ENCODE results near the gene MACROD1.
"Not testable (repeated sequence)": the region's sequence is repeated elsewhere in the genome, so short reads cannot be mapped to it uniquely, and the experiment has no call there.

MACROD1 gene

DNA sequence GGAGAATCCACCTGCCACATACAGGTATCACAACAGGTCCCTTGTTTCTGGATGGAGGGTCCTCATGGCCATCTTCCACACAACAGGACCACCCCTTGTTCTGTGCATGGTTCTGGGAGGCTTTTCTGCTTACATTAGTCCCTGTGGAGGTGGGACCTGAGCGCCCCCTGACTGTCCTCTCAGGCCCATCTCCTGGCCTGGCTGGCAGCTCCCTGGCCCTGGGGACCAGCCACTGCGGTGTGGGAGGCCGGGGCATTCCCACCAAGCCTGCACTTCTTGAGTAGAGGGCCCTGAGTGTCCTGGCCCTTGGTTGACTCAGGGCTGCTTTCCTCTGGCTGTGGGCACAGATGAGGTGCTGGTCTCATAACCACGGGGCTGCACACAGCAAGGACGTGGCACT is 186.5 kb downstream of the MACROD1 start:
- in situ Hi-C loops (cut with HindIII; ENCODE audit: low pct_ligation_motif_present, low pct_unique_long_range_greater_than_20kb, low sequenced_read_pairs): no loop called here
- DNase-seq: no peak

DNA sequence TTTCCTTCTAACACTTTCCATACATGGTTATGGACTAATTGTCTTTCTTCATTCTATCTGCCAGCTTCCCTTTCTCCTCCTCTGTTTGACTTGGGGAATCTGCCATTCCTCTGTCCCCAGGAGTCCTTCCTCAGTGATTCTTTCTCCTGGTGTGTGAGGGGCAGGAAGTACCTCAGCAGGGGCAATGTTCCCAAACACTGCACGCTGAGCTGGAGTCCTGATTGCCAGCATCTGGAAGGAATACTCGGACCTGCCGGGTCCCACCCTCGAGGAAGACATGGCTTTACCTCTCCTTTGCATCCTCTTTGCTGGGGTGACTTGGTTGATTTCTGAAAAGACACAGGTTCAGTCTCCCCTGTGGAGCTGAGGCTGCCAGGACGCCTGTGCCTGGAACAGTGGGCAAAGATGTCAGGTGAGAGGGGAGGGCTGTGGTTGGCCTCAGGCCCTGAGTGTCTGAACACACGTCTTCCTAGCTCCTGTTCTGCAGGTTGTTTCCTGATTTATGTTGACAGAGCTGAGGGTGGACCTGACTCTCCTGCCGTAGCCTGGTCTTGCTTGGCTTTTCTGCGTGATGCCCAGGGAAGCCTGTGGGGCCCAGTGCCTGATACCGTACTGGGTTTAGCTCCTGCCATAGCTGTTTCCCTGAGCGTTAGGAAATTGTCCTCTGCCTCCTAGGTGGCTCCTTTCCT is 187.2 kb downstream of the MACROD1 start:
- DNase-seq: no peak
- in situ Hi-C loops (cut with HindIII; ENCODE audit: low pct_ligation_motif_present, low pct_unique_long_range_greater_than_20kb, low sequenced_read_pairs): no loop called here

DNA sequence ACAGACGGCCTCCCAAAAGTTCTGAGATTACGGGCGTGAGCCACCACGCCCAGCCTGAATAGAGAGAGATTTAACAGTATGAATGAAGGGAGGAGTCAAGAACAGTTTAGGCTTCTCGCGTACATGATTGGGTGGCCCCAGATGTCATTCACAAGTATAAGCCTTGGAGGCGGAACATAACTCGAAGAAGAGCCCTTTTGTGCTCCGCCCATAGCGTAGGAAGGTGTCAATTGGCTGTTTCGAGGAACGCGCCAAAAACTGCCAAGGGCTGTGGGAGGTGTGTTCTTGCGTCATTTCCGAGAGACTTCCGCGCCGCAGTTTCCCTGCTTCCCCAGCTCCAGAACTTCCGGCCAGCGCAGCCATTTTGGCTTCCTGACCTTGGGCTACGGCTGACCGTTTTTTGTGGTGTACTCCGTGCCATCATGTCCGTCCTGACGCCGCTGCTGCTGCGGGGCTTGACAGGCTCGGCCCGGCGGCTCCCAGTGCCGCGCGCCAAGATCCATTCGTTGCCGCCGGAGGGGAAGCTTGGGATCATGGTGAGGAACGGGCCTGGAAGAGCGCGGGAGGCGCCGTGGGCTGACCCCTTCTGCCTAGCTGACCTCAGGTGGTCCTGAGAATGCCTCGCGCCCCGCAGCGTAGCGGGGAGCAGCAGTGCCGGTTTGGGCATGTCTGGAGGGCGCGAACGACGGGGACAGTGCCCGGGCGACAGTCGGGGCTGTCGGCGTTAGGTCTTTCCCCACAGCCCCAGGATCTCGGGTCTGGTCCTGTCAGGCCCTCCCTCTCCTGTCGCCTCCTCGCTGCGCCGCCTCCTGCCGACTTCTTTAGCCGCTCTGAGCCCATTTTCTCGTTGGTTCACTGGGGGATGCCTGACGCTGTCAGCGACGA is 191.4 kb downstream of the MACROD1 start, which contains the start of gene COX8A:
Gene COX8A (plus strand): TSS at position 362 of the 885 bp plus-strand sequence. CDS start 61 bp downstream, at position 423.
- peak; percentile 100 for DNase-seq
- in situ Hi-C loops (cut with HindIII; ENCODE audit: low pct_ligation_motif_present, low pct_unique_long_range_greater_than_20kb, low sequenced_read_pairs): no loop called here

DNA sequence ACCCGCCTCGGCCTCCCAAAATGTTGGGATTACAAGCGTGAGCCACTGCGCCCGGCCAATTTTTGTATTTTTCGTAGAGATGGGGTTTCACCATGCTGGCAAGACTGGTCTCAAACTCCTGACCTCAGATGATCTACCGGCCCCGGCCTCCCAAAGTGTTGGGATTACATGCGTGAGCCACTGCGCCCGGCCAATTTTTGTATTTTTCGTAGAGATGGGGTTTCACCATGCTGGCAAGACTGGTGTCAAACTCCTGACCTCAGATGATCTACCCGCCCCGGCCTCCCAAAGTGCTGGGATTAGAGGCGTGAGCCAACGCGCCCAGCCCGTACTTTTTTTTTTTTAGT is 192.0 kb downstream of the MACROD1 start:
- in situ Hi-C loops (cut with HindIII; ENCODE audit: low pct_ligation_motif_present, low pct_unique_long_range_greater_than_20kb, low sequenced_read_pairs); DNase-seq: not testable (repeated sequence)

DNA sequence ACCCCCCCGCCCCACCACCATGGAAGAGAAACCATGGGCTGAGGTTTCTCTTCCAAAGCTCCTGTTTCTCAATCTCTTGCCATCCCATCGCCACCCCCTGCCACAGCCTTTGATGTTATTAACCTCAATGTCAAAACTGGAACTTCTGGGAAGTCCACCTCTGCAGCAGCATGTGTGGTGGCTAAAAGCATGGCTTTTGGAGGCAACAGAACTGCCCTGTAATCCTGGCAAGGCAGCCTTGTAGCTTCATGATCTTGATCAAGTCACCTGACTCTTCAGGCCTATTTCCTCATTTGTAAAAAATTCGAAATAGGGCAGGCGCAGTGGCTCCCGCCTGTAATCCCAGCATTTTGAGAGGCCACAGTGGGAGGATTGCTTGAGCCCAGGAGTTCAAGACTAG is 195.0 kb downstream of the MACROD1 start:
- in situ Hi-C loops (cut with HindIII; ENCODE audit: low pct_ligation_motif_present, low pct_unique_long_range_greater_than_20kb, low sequenced_read_pairs): no loop called here
- no peak for DNase-seq

DNA sequence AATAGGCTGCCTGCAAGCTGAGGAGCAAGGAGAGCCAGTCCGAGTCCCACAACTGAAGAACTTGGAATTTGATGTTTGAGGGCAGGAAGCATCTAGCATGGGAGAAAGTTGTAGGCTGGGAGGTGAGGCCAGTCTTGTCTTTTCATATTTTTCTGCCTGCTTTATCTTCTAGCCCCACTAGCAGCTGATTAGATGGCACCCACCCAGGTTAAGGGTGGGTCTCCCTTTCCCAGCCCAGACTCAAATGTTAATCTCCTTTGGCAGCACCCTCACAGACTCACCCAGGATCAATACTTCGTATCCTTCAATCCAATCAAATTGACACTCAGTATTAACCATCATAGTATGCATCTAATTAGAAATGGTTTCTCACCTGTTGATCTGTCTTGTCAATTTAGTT is 196.5 kb downstream of the MACROD1 start:
- in situ Hi-C loops (cut with HindIII; ENCODE audit: low pct_ligation_motif_present, low pct_unique_long_range_greater_than_20kb, low sequenced_read_pairs): no loop called here
- no peak for DNase-seq

DNA sequence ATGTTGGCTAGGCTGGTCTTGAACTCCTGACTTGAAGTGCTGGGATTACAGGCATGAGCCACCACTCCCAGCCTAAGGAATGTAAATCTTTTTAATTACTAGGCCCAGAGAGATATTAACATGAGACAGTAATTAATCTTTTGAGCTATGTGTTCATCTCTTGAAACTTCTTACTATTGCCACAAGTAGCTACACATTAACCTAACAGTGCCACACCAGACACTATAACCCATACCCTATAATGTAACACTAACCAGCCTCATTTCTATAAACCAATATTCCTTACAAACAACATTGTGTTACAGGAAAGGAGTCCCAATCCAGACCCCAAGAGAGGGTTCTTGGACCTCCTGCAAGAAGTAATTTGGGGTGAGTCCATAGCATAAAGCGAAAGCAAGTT is 199.5 kb downstream of the MACROD1 start:
- no peak for DNase-seq
- in situ Hi-C loops (cut with HindIII; ENCODE audit: low pct_ligation_motif_present, low pct_unique_long_range_greater_than_20kb, low sequenced_read_pairs): no loop called here

DNA sequence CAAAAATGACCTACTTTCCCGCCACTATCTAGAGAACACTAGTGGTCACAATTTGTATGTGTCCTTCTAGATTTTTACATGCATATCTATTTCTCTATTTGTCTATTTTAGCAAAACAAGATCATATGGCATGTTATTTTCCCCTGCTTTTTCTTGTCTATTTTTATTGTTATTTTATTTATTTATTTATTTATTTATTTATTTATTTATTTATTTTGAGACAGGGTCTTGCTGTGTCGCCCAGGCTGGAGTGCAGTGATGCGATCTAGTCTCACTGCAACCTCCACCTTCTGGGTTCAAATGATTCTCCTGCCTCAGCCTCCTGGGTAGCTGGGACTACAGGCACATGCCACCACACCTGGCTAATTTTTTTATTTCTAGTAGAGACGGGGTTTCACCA is 202.0 kb downstream of the MACROD1 start:
- DNase-seq; in situ Hi-C loops (cut with HindIII; ENCODE audit: low pct_ligation_motif_present, low pct_unique_long_range_greater_than_20kb, low sequenced_read_pairs): not testable (repeated sequence)

DNA sequence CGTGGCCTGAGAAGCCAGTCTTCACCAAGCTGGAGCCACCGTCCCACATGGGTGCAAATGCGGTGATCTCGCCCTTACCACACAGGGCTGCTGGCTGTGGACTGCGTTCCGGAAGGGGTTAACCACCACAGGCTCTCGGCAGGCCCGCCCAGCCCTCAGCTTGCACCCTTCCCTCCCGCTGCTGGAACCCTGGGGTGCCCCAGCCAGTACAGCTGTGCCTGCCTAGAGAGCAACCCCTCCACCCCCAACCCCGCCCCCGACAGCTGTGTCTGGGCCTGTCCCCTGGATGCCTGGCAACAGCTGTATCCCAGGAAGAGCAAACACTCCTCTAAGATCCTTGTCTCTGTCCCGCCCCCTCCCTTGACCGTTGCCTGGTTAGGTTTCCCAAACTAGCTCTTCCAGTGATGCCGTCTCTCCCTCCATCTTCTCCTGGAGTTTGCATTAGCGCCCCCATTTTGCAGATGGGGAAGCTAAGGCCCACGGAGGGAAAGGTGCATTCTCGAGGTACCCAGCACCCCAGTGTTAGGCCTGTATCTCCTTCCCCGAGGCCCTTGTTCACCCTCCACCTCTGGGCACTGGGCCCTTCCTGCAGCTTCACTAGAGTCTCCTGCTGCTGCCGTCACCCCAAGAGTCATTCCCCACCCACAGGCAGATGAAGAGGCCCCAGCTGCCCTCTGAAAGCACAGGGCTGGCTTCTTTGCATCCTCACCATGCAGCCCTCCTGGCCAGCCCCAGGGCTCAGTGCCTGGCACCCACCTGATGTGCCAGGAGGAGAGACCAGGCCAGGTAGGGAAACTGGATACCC is 204.1 kb downstream of the MACROD1 start:
- in situ Hi-C loops (cut with HindIII; ENCODE audit: low pct_ligation_motif_present, low pct_unique_long_range_greater_than_20kb, low sequenced_read_pairs): no loop called here
- DNase-seq: no peak

DNA sequence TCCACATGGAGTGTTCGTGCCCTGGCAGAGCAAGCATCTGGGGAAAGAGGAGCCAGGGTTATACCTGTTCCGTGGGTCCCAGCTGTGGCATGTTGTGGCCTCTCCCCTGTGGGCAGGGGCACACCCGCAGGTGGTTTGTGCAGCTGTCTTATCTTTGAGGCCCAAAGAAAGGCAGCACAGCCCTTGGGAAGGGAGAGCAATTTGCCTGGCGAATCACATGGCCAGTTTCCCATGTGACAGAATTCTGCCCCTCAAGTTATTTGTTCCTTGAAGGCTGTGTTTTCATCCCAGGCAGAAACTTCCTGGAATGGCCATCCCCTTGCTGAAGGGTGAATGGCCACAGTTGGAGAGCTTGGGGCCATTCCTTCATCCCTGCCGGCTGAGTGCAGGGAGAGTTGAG is 207.9 kb downstream of the MACROD1 start:
- in situ Hi-C loops (cut with HindIII; ENCODE audit: low pct_ligation_motif_present, low pct_unique_long_range_greater_than_20kb, low sequenced_read_pairs): no loop called here
- DNase-seq: no peak

DNA sequence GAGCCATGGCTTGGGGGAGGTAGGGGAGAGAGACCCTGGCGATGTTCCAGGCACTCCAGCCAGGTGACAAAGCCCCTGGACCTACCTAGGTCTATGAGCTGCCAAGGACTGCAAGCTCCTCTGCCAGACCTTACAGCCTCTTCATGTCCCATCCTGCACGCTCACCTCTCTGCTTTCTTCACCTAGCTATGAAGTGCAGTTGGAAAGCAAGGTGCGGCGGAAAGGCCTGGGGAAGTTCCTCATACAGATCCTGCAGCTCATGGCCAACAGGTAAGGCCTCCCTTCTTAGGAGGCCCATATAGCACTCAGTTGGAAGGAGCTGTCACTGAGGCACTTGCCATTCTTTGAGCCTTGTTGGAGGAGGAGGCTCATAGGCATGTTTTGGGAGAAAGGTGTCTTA is 213.3 kb downstream of the MACROD1 start:
- in situ Hi-C loops (cut with HindIII; ENCODE audit: low pct_ligation_motif_present, low pct_unique_long_range_greater_than_20kb, low sequenced_read_pairs): no loop called here
- no peak for DNase-seq

DNA sequence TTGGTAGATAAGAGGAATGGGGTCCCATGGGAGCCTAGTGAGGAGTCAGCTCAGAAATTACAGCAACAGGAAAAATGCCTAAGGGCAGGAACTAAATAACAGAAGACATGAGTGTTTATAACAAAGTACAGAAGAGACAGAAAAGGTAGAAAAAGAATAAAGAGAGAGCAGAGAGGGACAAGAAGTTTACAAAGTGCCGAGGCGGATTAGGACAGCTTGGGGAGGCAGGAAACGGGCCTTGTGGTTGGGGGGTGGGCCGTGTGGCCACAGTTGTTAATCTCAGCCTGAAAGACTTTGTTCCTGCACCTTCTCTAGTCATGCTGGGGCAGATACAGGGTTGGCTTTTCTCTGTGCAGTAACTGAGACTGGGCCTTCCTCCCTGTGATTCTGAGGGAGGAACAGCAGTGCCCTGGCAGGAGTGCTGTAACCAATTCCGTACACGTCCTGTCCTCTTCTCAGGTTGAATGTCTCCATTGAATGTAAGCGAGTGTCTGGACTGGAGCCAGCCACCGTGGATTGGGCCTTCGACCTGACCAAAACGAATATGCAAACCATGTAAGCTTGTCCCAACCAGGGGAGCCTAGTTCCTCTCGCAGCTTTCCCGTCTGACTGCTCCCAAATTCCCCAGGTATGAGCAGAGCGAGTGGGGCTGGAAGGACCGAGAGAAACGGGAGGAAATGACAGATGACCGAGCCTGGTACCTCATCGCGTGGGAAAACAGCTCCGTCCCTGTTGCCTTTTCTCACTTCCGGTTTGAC is 214.0 kb downstream of the MACROD1 start:
- in situ Hi-C loops (cut with HindIII; ENCODE audit: low pct_ligation_motif_present, low pct_unique_long_range_greater_than_20kb, low sequenced_read_pairs): no loop called here
- no peak for DNase-seq

All from ACHN (cell line).